Motor neuron (in vitro differentiated cells): Measurements from ENCODE around the gene PTTG1IP2. TPM values are rescaled to one million over a fixed set of nuclear protein-coding genes. Genes with fewer than 3 reads are reported as not detected.

Source experiments
- ATAC-seq, 8 experiments: fragments of 200-7000 bp; cut with Tn5 transposase; replicated peaks in 6 of 8; 2 replicates each; pipeline ENCODE4 v1.8.0; 2021; ENCODE audit warnings: mild to moderate bottlenecking in 8 of 8, moderate library complexity in 8 of 8
- H3K27ac ChIP-seq, 2 donors: fragments of 250-450 bp; sonication (Bioruptor Pico); 2 replicates each; pipeline ENCODE4 v1.9.0; 2021; ENCODE audit warnings: antibody characterized with exemption in 2 of 2, mild to moderate bottlenecking in 2 of 2, moderate library complexity in 1 of 2
- H3K4me1 ChIP-seq, 2 donors: fragments of 250-450 bp; sonication (Bioruptor Pico); replicated peaks in 1 of 2; 2 replicates each; pipeline ENCODE4 v1.6.1; 2021; ENCODE audit warnings: antibody characterized with exemption in 2 of 2, mild to moderate bottlenecking in 2 of 2, moderate library complexity in 1 of 2
- H3K4me3 ChIP-seq, 5 donors: fragments of 250-450 bp; sonication (Bioruptor Pico); 2 replicates each; pipeline ENCODE4 v1.9.0; 2021; ENCODE audit warnings: antibody characterized with exemption in 5 of 5, mild to moderate bottlenecking in 5 of 5, moderate library complexity in 4 of 5
- WGBS, 10 experiments: fragments of 450-650 bp; shearing (Covaris generic); methylation state at CpG; one replicate each; pipeline ENCODE4 v1.0.0; 2022; 5-methylcytosine and 5-hydroxymethylcytosine counted together
- in situ Hi-C, 9 experiments: fragments of 400-800 bp; cut with MboI; loops; one replicate each; pipeline ENCODE4 v1.15.0; 2021; ENCODE audit warnings: low sequenced_read_pairs in 9 of 9, low pct_unique_long_range_greater_than_20kb in 2 of 9; ENCODE audit not compliant: unreplicated experiment in 9 of 9
- total RNA-seq, 8 experiments: library from RNA; unstranded; fragments of 300-600 nt; gene quantifications; 2 replicates each; pipeline versions ENCODE4 v1.2.3 to v1.2.4, GENCODE V29; 2022

Gene PTTG1IP2
- not detected for total RNA-seq

- in situ Hi-C loops, result loop anchor here in 5 of 9 experiments (25.0 kb wide), 2 partner anchors 118 to 568 kb away; partner anchors contain the start of gene CDK14 (in 2 of the 5)
- no peak for ATAC-seq
- Histone ChIP-seq H3K27ac (no peak within 1 kb of the TSS), H3K4me1 (no peaks in the 10 kb centered on the region), H3K4me3 (no peak within 1 kb of the TSS)
- WGBS, 10 experiments, result 71 to 93% (median 83%) methylated on average over 1 to 3 of the region's 4 CpGs; no CpG with 5 or more reads in 5 of the 10 experiments
These were observed at the start of gene PTTG1IP2 for GRCh38 chr7:90469554-90469953. Gene PTTG1IP2, plus strand, starts transcription at chr7:90469639. Its CDS starts 148 bp downstream, at chr7:90469787.

GRCh38 chr7:90421651-90422050, 47.8 kb upstream of the PTTG1IP2 start:
- H3K27ac ChIP-seq, result no peak overlapping the region
- H3K4me1 ChIP-seq, result no peaks in the 10 kb centered on the region
- in situ Hi-C loops, result loop anchor here in 1 of 9 experiments (25.0 kb wide), 1 partner anchor 259 kb away; the partner anchor contains the start of gene STEAP1
- ATAC-seq, result peak in 1 of 8 experiments; percentile 78
- WGBS, 10 experiments, result 13 to 100% (median 85%) methylated on average over 1 to 6 of the region's 6 CpGs
- no peak overlapping the region for H3K4me3 ChIP-seq

- H3K4me3 ChIP-seq, result no peak overlapping the region
- no peak for ATAC-seq
- in situ Hi-C loops, result loop anchor here in 3 of 9 experiments (25.0 kb wide), 1 partner anchor 262 kb away; the partner anchor contains the start of gene STEAP1 (in 3 of the 3)
- WGBS, 10 experiments, result 39 to 91% (median 80%) methylated on average over 2 to 3 of the region's 3 CpGs; no CpG with 5 or more reads in 3 of the 10 experiments
- H3K4me1 ChIP-seq, result no peaks in the 10 kb centered on the region
- H3K27ac ChIP-seq, result no peak overlapping the region
These were observed 44.7 kb upstream of the PTTG1IP2 start for GRCh38 chr7:90424720-90425119.

- H3K4me3 ChIP-seq, result no peak overlapping the region
- ATAC-seq, result peak in 1 of 8 experiments; percentile 38
- H3K27ac ChIP-seq, result no peak overlapping the region
- WGBS, 10 experiments, result 20 to 100% (median 78%) methylated on average over 1 to 2 of the region's 2 CpGs; no CpG with 5 or more reads in 2 of the 10 experiments
- in situ Hi-C loops, result loop anchor here in 2 of 9 experiments (25.0 kb wide), 1 partner anchor 263 kb away; the partner anchor contains the start of gene STEAP1 (in 2 of the 2)
- H3K4me1 ChIP-seq, result no peaks in the 10 kb centered on the region
These were observed 44.1 kb upstream of the PTTG1IP2 start for GRCh38 chr7:90425376-90425775.

- H3K4me3 ChIP-seq, result no peak overlapping the region
- WGBS, 10 experiments, result 17 to 100% (median 86%) methylated on average over 1 to 4 of the region's 6 CpGs; no CpG with 5 or more reads in 3 of the 10 experiments
- in situ Hi-C loops, result loop anchor here in 2 of 9 experiments (25.0 kb wide), 1 partner anchor 269 kb away; the partner anchor contains the start of gene STEAP1 (in 2 of the 2)
- ATAC-seq, result no peak
- H3K4me1 ChIP-seq, result no peaks in the 10 kb centered on the region
- no peak overlapping the region for H3K27ac ChIP-seq
These were observed 38.6 kb upstream of the PTTG1IP2 start for GRCh38 chr7:90430614-90431460.

- H3K4me1 ChIP-seq, result no peaks in the 10 kb centered on the region
- no peak overlapping the region for H3K27ac ChIP-seq
- no peak overlapping the region for H3K4me3 ChIP-seq
- in situ Hi-C loops, result loop anchor here in 2 of 9 experiments (25.0 kb wide), 1 partner anchor 270 kb away; the partner anchor contains the start of gene STEAP1 (in 2 of the 2)
- no peak for ATAC-seq
- WGBS, 10 experiments, result 41 to 91% (median 61%) methylated on average over 3 to 8 of the region's 10 CpGs; no CpG with 5 or more reads in 4 of the 10 experiments
These were observed 36.7 kb upstream of the PTTG1IP2 start for GRCh38 chr7:90432752-90433151.

GRCh38 chr7:90433221-90433620, 36.2 kb upstream of the PTTG1IP2 start:
- 60 to 100% (median 80%) methylated on average over 1 to 2 of the region's 3 CpGs; no CpG with 5 or more reads in 5 of the 10 experiments for WGBS, 10 experiments
- H3K27ac ChIP-seq, result no peak overlapping the region
- no peak overlapping the region for H3K4me3 ChIP-seq
- in situ Hi-C loops, result loop anchor here in 2 of 9 experiments (25.0 kb wide), 1 partner anchor 271 kb away; the partner anchor contains the start of gene STEAP1 (in 2 of the 2)
- no peaks in the 10 kb centered on the region for H3K4me1 ChIP-seq
- ATAC-seq, result no peak

- in situ Hi-C loops, result loop anchor here in 2 of 9 experiments (25.0 kb wide), 1 partner anchor 283 kb away; the partner anchor contains the start of gene STEAP1 (in 2 of the 2)
These were observed 23.8 kb upstream of the PTTG1IP2 start for GRCh38 chr7:90445633-90446032.

DNA sequence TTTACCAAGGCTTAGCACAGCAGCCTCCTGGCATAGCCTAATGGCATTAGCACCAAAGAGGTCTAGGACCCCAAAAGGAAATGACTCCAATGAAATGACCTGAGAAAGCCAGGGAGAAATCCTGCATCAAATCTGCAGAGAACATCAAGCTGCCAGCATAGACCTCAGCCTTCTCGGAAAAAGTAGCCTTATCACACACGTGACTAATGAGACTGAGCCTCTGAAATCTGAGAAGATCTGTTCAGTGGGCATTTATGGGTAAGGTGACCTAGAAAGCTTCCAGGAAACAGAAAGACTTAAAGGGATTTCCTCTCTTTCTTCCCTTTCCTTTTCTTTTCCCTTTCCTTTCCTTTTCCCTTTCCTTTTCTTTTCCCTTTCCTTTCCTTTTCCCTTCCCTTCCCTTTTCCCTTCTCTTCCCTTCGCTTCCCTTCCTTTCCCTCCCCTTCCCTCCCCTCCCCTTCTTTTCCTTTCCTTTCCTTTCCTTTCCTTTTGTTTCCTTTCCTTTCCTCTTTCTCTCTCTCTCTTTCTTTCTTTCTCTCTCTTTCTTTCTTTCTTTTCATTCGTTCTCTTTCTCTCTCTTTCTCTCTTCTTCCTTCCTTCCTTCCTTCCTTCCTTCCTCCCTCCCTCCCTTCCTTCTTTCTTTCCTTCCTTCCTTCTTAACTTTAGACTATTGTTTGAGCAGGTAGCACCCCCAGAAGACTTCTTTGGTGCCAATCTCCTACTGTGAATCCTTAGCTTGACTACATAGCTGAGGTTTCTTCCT, 23.1 kb upstream of the PTTG1IP2 start:
- WGBS, 10 experiments, result 30 to 95% (median 58%) methylated on average over 2 to 4 of the region's 4 CpGs; no CpG with 5 or more reads in 4 of the 10 experiments
- in situ Hi-C loops, result loop anchor here in 2 of 9 experiments (25.0 kb wide), 1 partner anchor 284 kb away; the partner anchor contains the start of gene STEAP1 (in 2 of the 2)
- ATAC-seq, result no peak

More at GRCh38 chr7:90445633-90446032, 23.8 kb upstream of the PTTG1IP2 start:
- 31 to 100% (median 80%) methylated on average over 1 to 2 of the region's 2 CpGs; no CpG with 5 or more reads in 1 of the 10 experiments for WGBS, 10 experiments
- no peaks in the 10 kb centered on the region for H3K4me1 ChIP-seq
- no peak overlapping the region for H3K27ac ChIP-seq
- no peak for ATAC-seq
- H3K4me3 ChIP-seq, result no peak overlapping the region

GRCh38 chr7:90453259-90453891, 16.1 kb upstream of the PTTG1IP2 start:
- ATAC-seq, result no peak
- H3K27ac ChIP-seq, result no peak overlapping the region
- in situ Hi-C loops, result loop anchor here in 5 of 9 experiments (25.0 kb wide), 2 partner anchors 134 to 584 kb away; partner anchors contain the start of gene CDK14 (in 2 of the 5)
- no peak overlapping the region for H3K4me3 ChIP-seq
- peaks cover 0 to 2% of the 10 kb centered on the region in 2 donors for H3K4me1 ChIP-seq

More for the DNA sequence above, 23.1 kb upstream of the PTTG1IP2 start:
- H3K27ac ChIP-seq, result no peak overlapping the region
- H3K4me1 ChIP-seq, result no peaks in the 10 kb centered on the region
- no peak overlapping the region for H3K4me3 ChIP-seq

DNA sequence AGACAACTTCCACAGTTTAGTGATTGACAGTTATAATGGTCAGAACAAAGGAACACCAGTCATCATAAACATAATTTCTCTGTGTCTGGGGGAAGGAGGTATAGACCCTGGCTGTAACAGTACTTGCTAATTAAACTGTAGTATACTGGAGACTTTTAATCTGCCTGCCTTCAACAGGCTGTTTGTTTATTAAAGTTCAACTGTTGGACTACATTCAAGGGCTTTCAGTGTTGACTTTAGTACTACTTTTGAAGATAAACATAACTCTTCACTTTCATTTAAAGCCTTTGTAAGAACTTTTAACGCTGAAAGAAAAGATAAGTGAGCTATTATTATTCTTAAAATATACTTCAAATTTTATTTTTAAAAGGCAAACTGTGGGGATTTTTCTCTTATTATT, 15.5 kb upstream of the PTTG1IP2 start:
- Histone ChIP-seq H3K4me1 (peaks cover 0 to 2% of the 10 kb centered on the region in 2 donors), H3K27ac (no peak overlapping the region), H3K4me3 (no peak overlapping the region)
- in situ Hi-C loops, result loop anchor here in 5 of 9 experiments (25.0 kb wide), 2 partner anchors 133 to 583 kb away; partner anchors contain the start of gene CDK14 (in 2 of the 5)
- 43 to 100% (median 85%) methylated on average over 1 of the region's 1 CpG for WGBS, 10 experiments
- ATAC-seq, result no peak
